GM18870 (cell line): ENCODE data around the gene MYH13.
"Not testable (repeated sequence)": the region's sequence is repeated elsewhere in the genome, so short reads cannot be mapped to it uniquely, and the experiment has no call there.

Experiments used
- ATAC-seq: cut with Tn5 transposase; IDR thresholded peaks from one replicate; pipeline ENCODE4 v1.9.1; 2021; ENCODE audit warnings: moderate library complexity; ENCODE audit not compliant: unreplicated experiment

MYH13 gene

DNA sequence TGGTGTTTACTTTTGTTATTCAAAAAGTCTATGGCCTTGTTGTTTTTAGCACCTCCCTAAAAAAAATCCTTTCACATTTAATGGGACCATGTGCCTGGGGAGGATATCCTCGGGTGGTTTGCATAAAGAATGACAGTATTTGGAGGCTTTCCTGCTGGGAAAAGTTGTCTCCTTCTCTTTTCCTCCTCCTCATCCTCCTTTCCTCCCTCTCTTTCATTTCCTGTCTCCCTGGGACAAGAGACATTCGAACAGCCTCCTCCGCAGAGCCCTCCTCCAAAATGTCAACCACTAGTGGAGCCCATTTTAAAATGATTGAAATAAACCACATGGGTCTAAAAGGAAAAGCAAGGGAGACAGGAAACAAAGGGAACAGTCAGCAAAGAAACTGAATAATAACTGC is 67.4 kb downstream of the MYH13 start:
- ATAC-seq: no peak

DNA sequence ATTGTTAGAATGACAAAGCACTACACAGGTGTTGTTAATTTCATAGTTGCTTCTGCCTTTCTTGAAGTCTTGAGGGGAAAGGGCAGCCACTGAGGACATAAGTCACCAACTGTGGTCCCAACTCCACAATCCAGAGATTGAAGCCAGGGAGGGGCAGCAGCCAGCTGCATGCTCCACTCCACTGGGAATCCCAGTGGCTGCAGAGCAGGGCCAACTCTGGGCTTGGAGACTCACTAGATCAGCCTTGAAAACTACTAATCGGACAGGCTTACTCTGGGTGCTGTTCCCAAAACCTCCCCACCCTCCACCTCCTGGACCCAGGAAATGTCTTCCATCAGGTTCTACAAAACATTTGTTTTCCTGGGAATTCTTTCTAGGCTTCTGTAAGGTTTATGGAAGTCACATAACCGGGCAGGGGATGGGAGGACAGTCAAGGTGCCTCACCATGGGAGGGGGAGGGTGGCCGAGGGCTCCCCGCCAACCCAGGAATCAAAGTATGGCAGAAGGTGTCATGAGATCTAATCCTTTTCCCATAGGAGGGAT is 68.0 kb downstream of the MYH13 start:
- no peak for ATAC-seq

DNA sequence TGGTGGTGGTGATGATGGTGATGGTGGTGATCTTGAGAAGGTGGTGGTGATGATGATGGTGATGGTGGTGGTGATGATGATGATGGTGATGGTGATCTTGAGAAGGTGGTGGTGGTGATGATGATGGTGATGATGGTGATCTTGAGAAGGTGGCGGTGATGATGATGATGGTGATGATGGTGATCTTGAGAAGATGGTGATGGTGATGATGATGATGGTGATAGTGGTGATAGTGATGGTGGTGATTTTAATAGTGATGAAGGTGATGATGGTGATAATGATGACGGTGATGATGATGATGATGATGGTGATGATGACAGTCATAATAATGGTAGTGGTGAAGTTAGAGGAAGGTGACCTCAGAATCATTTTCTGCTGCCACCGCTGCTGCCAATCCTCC is 75.1 kb downstream of the MYH13 start:
- ATAC-seq: no peak

DNA sequence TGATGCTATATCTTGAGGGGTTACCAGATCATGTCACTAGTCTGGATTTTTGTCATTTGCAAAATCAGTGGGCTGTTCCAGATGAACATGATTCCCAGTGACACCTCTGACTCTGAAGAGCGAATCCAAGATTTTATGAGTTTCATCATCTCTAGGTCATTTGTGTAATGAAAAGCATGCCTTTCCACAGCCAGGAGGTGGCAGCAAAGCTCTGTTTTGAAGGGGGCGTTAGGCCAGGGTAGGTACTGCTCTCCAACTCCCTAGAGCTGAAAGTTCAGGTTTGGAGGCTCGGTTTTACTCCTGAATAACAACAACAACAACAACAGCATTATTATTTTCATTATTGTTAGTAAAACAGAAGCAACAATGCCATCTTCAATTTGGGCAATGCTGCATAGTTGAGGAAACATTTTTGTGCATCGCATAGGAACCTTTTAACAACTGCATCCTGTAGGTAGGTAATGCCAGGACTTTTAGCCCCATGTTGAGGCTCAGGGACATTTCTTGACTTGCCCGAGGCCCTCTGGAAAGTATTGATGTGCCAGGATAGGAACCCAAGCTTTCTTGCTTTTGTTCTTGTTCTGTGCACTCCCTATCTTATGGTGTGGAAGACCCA is 77.0 kb downstream of the MYH13 start:
- ATAC-seq: no peak

DNA sequence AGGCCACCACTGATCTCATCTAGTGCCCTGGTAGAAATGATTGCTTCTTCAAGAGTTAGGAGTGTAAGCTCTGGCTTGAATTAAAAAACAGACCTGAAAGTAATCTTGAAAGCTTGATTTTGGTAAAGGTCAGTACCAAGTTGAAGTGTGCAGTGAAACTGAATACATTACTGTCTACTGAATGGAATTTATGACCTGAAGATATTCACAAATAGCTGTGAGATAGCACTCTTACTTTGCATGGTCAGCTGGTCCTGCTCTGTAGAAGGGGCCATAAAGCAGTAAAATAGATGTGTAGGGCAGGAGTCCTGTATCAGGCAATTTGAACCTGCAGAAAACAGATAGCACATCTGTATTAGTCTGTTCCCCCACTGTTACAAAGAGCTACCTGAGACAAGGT is 78.6 kb downstream of the MYH13 start:
- ATAC-seq: peak; percentile 65

DNA sequence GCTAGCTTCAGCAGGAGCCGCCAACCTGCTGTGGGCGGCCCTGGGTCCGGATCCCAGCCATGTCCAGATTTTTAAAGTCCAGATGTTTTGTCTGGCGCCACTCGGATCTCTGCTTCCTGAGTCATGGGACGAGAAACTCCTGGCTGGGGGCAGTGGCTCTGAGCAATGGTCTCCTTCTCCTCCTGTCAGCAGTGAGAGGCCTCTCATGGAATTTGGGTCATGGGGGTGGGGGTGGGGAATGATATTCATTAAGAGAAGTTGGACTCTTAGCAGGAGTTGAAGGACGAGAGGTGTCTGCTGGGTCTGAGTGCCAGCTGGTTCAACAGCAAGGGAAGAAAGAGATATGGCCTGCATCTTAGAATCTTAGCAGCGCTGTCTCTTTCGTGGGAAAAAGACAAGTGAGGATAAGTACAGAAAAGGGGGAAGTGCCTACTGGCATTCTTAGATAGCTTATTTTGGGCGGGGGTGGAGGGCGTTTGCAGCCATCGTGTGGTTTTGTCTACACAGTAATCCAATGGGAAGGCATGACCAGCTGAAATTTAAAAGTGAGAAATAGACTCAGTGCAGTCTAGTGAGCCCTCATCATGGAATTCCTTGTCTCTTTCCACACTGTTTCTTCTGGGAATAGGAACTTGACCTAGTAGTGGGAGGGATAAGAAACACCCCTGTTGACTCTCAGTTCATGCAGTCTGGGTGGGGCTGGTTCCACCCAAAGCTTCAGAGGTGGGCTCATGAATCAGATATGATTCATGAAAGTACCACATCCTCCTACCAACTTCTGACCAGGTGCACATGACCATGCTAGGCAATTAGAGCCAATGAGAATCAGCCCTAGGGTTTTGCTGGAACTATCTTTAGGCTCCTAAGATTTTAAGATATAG is 80.5 kb downstream of the MYH13 start:
- ATAC-seq: peak; percentile 46

DNA sequence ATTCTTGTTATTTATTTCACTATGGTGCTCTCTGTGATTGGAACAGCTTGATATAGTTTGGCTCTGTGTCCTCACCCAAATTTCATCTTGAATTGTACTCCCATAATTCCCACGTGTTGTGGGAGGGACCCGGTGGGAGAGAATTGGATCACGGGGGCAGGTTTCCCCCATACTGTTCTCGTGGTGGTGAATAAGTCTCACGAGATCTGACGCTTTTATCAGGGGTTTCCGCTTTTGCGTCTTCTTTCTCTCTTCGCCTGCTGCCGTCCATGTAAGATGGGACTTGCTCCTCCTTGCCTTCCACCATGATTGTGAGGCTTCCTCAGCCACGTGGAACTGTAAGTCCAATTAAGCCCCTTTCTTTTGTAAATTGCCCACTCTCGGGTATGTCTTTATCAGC is 81.2 kb downstream of the MYH13 start:
- ATAC-seq: not testable (repeated sequence)

DNA sequence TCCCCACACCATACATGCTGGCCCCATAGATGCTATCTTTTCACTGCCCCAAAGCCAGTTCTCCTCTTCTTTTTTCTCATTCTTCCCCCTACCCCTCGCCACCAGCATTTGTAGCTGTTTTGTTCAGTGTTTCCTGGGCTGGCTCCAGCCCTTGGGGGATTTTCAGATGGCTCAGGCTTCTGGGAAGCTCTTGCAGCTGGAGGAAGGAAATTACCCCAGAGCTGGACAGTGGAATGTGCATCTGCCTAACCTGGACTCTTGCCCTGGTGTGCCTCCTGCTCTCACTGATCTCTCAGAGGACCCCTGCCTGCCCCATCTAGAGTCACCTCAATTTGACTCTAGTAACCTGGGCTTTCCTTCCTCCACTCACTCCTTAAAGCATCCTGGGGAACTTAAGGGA is 82.8 kb downstream of the MYH13 start:
- no peak for ATAC-seq

DNA sequence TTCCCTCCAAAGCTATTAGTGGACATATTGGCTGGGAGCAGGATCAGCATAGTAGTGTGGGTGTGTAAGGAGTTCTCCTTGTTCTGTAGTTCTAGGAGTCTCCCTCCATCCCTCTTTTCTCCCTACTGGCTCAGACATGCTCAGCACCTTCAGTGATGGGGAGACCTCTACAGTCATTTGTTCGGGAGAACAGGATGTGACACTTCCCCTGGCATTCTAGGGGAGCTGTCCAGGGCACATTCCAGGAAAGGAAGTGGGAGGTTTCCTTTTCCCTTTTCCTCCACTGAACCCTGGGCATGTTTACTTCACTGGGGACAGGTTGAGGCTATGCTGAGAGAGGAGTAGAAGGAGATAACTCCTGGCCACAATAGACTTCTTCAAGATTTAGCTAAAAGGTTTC is 86.5 kb downstream of the MYH13 start:
- ATAC-seq: no peak

DNA sequence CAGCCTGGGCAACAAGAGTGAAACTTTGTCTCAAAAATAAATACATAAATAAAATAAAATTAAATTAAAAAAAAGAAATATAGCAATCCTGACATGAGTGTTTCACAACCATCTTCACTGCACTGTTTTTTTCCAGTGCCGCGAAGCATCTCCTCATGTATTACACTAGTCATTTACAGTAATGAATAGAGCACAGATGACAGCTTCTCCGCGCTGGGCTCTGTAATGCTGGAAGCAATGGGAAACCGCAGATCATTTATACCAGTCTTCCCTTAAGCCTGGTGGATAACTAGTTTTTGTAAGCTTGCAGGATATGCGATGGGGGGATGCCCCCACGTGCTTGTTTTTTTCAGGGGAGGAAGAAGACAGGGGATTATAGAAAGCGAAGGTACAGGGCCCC is 86.9 kb downstream of the MYH13 start:
- ATAC-seq: no peak

DNA sequence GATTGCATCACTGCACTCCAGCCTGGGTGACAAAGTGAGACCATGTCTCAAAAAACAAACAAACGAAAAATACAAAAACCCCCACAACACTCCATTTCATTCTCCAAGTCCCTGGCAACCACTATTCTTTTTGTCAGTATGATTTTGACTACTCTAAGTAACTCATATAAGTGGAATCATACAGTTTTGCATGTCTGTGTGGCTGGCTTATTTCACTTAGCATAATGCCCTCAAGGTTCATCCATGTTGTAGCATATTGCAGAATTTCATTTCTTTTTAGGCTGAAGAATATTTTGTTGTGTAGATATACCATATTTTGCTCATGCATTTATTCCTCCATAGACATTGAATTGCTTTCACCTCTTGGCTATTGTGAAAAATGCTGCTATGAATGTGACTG is 92.7 kb downstream of the MYH13 start:
- no peak for ATAC-seq

DNA sequence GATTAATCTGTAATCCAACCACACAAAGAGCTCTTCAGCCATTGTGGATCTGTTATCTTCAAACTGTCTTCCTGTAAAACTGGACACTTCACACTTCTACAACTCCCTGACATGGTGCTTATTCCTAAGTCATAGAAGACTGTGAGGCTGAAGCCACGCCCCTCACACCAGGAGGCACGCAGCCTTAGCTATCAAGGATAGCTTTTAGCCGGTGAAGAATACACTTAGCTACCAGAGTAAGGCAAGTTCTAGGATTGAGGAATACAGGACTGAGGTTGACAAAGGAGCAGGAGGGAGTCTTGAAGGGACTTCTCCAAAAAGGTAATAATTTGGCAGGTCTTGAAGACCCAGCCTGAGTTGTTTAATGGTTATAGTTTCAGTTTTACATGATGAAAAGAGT is 94.6 kb downstream of the MYH13 start:
- ATAC-seq: no peak

DNA sequence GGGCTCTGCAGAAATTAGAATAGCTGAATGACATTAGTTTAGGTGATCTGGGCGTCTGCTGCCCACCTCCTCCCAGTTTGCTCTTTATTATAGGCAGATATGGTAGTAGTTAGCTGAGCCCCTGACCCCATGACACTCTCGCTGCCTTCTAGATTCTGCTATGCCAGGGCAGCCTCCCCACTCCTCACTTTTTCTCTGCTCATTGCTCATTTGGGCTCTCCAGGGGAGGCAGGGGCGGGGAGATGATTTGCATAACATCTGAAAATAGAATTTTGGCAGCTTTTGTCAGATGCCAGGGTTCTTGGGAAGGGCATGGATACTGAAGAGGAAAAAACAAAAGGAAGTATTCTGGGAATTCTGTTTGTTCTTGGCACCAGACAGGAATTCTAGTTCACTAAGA is 96.4 kb downstream of the MYH13 start:
- ATAC-seq: no peak

DNA sequence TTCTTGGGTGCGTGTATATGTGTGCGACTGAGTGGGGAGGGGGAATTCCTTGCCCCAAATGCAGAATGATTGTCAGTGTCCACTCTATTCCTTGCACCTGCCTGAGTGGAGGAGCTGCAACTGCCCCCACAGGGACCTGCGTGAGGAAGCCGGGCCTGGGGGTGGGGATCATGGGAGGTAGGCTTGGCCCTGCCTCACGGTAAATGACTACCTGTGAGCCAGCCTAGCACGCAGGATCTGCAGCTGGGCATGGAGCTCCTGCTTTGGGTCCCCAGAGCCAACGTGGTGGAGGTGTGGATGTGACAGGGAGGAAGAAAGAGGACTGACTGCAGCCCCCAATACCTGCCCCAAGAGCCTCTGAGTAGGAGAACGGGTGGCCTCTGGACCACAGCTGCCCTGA is 97.4 kb downstream of the MYH13 start:
- no peak for ATAC-seq

DNA sequence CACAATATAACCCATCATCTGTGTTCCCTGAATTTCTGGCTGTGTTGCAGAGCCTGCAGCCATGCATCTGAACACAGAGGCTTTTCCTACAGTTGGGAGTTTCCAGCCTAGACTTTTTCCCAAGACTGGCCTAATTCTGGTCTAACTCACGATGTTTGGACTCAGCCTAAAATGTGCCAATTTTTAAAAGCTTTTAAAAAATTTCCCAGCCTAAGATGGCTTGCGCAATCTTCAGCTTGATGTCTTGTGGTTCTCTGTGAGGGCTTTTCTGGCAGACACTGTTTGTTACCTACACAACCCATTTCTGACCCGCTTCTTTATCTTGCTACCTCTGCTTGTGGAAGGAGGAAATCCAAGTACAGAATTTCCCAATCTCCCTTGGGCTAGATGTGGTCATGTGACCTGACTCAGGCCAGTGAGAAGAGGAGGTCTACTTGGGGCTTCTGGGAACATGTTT is 101.7 kb downstream of the MYH13 start:
- no peak for ATAC-seq

DNA sequence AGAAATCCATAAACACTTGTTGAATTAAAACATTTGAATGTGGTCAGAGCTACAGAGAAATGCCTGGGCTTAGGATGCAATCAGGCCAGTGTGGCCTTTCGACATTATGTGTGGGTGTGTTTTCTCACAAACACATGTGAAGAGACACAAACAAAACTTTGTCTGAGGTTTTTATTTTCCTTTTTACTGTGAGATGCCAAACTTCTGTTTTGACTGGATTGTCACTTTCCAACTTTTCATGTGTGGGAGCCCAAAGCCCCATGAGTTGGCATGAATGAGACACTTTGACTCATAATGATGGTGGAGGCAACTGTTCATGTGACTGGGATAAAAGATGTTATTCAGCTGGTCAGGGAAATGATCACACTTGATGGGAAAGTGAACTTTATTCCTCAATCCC is 102.5 kb downstream of the MYH13 start:
- ATAC-seq: no peak

DNA sequence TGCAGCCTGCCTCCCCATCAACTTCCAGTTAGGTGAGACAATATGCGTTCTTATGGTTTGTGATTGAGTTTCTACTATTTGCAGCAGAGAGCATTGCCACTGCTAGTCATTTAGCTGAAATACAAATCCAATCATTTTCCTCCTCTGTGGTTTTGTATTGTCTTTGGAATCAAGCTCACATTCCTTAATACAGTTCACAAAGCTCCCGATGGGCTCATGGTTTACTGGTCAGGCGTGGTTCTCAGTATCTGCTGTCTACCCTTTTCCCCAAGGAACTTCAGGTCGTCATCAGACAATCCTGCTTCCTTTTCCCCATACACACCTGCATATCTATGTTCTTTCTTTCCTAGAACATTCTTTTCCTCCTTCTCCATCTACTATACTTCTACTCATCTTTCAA is 104.8 kb downstream of the MYH13 start:
- no peak for ATAC-seq

DNA sequence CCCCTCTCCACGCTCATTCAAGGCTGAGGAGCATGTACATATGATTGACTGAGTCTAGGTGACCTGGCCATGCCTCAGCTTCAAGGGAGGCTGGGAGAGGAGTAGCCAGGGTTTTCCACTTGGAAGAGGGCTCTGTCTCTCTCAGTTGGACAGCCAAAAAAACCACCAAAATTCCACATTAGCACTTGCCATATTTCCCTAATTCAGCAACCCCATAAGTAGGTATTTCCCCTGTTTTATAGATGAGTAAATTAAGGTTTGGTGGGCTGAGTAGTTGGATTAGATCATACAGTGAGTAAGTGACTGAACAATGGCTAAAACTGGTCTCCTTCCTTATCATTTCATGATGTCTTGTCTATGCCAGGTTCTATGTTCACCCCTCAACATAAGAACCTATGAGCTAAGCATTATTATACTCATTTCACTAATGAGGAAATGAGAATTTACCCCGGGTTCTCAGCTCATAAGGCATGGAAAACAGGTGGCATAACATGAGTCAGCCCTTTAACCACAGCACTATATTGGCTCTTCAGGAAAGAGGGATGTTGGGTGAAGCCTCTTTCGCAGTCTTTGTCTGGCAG is 106.4 kb downstream of the MYH13 start:
- no peak for ATAC-seq

DNA sequence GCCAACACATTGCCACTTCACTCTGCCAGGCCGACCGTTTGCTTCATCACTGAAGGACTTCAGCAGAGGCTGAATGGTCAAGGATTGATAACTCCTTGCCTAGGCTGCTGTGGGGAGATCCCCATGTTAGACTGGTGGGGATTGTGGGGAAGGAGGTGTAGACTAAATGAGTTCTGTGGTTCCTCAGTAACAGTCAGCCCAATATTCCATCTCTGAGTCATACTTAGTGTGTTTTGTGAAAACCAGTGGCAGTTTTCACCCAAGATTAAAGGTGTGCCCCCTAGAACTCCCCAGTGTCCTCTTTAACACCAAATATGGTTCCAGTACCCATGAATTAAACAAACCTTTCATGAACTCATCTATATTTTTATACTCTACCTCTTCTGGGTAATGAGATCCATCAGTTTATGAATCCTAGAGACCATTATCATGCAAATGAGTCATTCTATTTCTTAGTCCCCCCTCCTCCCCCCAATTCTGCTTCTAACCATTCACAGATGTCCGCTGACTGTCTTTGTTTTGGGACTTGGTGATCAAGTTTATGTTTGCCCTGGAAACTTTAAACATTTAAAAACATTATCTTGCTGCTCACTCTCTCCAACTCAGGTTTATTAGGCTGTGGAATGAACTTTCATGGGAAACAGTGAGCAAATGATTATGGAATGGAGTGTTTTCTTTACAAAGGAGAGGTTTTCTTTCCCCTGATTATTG is 107.6 kb downstream of the MYH13 start:
- ATAC-seq: peak; percentile 51

DNA sequence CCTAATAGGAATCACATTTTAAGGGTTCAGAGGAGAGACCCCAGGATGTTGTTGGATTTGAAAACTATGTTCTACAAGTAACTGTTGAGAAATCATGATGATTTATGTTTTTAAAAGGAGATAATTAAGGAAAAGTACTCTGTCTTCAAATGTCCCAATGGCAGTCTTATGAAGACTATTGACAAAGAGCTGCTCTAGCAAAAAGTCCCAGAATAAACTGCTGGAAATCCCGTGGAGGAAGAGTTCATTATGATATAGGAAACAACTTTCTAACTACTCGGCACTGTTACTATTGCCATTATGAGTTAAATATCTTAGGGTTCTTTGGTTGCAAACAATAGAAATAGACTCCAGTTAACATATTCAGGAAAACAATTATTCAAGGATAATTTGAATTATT is 108.8 kb downstream of the MYH13 start:
- no peak for ATAC-seq

DNA sequence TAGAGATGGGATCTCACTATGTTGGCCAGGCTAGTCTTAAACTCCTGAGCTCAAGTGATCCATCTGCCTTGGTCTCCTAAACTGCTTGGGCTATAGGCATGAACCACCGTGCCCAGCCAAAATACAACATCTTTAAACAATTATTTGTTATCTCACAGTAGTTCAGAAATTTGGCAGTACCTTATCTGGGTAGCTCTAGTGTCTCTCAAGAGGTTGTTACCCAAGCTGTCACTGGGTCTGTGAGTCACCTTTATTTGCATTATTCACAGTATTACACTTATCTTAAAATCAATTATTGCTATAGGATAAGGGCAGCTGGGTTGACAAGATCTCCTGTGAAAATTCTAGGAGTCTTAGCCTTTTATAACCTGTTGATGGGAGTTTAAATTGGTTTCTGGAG is 110.4 kb downstream of the MYH13 start:
- ATAC-seq: no peak
